GM19351 (cell line): ENCODE data around the gene DENND2C.

Source experiments
- ATAC-seq: cut with Tn5 transposase; IDR thresholded peaks from one replicate; pipeline ENCODE4 v1.9.1; 2021; ENCODE audit warnings: mild to moderate bottlenecking, moderate library complexity; ENCODE audit not compliant: unreplicated experiment

DENND2C gene

DNA sequence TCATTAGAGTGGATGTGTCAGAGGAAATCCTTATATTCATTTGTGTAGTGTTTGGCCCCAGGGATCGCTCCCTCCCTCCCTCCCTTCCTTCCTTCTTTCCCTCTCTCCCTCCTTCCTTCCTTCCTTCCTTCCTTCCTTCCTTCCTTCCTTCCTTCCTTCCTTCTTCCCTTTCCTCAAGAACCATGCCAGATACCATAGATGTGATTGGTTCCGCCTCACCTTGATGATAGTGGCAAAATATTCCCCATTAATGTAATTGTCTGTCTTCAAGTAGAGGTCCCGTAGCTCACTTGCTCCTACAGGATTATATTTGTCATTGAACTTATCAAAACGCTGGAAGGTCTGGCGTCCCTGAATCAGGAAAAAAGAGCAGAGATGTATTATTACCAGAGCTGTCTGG, 7.8 kb upstream of the DENND2C start:
- no peak for ATAC-seq

DNA sequence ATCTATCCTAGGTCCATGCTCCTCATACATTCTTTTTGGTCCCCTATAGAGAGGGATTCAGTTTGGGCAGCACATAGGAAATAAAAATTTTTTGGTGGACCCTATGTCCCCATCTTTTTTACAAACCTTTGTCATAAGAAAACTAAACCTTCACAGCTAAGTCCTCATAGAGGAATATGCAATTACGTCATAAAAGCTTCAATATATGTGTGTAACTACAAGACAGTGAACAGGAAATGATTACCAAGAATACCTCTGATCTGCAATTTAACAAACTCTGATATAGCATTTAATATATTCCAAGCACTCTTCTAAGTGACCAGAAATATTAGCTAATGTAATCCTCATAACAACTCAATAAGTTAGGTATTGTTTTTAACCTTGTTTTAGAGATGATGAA, 6.3 kb upstream of the DENND2C start:
- ATAC-seq, result no peak

DNA sequence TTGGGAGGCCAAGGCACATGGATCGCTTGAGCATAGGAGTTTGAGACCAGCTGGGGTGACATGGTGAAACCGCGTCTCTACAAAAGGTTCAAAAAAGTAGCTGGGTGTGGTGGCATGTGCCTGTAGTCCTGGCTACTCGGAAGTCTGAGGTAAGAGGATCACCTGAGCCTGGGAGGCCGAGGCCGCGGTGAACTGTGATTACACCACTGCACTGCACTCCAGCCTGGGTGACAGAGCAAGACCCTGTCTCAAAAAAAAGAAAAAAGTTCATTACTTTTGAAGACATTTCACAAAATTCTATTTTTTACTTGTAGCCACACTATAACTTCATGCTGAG, 2.1 kb upstream of the DENND2C start:
- no peak for ATAC-seq

DNA sequence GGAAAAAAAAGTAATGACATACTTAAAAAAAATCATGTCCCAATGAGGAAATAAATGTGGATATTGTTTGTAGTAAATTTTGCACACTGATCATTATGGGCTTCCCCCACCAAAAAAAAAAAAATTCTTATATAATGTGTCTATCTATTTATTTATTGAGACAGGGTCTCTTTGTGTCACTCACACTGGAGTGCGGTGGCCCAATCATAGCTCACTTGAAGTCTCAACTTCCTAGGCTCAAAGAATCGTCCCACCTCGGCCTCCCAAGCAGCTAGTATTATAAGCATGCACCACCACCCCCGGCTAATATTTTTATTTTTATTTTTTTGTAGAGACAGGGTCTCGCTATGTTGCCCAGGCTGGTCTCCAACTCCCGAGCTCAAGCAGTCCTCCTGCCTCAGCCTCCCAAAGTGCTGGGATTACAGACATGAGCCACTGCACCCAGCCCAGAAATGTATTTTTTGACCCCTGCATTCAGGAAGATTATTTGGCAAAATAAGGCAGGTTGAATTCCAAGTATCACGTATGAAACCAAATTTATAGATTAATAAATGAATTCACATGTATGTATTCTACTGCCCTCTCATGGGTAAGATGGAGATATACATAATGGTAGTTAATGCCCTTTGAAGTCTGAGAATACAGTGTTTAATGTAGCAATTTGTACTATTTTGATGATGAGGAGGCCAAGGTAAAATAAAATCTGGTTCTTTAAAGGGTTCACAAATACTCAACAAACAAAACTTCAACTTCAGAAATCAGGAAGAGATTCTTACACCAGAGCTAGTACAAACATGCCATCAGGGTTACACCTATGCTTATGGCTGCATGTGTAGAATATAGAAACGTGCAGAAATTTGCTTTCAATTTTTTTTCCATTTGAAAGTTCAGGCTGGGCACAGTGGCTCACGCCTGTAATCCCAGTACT, 1.4 kb upstream of the DENND2C start:
- no peak for ATAC-seq

- peak; percentile 97 for ATAC-seq
Measured at GRCh38 chr1:114670083-114671010, 498 bp upstream of the DENND2C start.

GRCh38 chr1:114668784-114669561, 876 bp downstream of the DENND2C start:
- ATAC-seq, result no peak

GRCh38 chr1:114668373-114668772, 1.5 kb downstream of the DENND2C start:
- no peak for ATAC-seq

- ATAC-seq, result no peak
Measured at GRCh38 chr1:114666954-114667353, 2.9 kb downstream of the DENND2C start.

DNA sequence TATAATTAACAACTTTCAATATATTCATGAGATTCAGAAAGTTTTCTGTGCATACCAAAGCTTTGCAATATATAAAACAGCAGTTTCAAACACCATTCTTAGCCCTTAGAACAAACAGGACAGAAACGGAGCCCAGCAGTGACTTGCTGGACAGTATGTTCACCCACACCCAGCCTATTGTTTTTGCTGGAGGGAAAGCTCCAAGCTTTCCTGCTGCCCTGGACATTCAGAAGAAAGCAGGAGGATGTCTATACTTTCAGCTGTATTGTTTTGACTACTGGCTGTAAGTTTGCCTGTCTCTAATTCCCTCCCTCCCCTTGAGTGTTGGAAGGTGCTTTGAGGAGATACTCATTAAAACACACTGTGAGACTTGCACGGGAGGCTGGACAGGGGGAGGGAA, 9.6 kb downstream of the DENND2C start:
- no peak for ATAC-seq

DNA sequence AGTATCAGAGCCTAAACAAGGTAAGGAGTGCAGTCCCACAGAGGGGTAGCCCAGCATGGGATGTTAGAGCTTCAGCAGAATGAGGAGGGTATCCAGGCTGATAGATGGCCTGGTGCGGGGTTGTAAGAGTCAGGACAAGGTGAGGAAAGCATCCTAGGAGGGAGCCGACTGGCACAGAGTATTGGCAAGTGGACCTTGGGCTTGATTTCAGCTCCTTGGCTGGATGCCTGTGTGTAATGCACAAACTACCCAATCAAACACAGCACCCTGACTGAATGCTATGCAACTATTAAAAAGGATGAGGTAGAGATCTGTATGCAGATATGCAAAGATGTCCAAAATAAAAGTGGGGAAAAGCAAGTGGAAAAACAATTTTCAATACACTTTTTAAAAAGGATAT, 18.0 kb downstream of the DENND2C start:
- no peak for ATAC-seq

DNA sequence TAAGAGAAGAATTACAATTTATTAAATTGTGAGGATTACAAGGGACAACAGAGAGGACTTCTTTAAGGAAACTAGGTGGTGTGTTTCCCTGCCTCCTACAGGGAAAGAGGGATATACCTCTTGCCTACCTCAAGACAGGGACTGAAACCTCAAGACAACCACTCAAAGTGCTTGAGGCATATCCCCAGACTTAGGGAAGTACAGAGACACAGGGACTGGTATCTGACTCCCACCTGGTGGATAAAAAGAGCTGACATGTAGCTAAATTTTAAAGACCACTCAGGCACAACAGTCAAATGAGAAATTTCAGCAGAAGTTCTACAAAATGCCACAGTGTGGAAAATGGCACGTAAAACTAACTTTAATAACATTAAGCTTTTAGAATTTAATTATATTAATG, 21.3 kb downstream of the DENND2C start:
- no peak for ATAC-seq

DNA sequence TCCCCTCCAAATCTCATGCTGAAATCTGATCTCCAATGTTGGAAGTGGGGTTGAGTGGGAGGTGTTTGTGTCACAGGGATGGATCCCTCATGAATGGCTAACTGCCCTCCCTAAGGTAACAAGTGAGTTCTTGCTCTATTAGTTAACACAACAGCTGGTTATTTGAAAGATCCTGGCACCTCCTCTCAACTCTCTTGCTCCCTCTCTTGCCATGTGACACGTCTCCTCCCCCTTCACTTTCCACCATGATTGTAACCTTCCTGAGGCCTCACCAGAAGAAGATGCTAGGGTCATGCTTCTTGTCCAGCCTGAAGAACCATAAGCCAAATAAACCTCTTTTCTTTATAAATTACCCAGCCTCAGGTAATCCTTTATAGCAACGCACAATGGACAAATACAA, 28.5 kb downstream of the DENND2C start:
- ATAC-seq, result no peak

- ATAC-seq, result no peak
Measured at GRCh38 chr1:114638910-114639309, 30.9 kb downstream of the DENND2C start.

- ATAC-seq, result no peak
Measured at GRCh38 chr1:114632427-114632826, 37.4 kb downstream of the DENND2C start.

- ATAC-seq, result no peak
Measured at GRCh38 chr1:114627107-114627506, 42.7 kb downstream of the DENND2C start.

GRCh38 chr1:114623364-114623763, 46.5 kb downstream of the DENND2C start:
- no peak for ATAC-seq

DNA sequence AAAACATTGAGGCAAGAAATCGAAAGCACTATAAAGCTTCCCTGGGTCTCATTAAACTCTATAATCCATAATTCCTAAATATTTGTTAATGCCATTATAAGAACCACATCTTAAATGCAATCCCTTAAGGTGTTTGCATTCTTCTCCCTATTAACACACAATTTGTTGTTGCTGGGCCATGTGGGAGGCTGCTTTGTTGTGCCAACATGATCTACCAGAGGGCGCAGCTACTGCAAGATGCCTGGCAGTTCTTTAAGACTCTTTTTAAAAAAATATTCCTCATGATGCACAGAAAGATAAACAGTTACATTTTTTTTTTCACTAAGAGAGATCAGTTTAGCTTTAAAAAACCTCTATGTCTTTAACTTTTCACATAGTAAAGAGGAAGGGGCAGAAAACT, 49.4 kb downstream of the DENND2C start:
- ATAC-seq, result no peak

DNA sequence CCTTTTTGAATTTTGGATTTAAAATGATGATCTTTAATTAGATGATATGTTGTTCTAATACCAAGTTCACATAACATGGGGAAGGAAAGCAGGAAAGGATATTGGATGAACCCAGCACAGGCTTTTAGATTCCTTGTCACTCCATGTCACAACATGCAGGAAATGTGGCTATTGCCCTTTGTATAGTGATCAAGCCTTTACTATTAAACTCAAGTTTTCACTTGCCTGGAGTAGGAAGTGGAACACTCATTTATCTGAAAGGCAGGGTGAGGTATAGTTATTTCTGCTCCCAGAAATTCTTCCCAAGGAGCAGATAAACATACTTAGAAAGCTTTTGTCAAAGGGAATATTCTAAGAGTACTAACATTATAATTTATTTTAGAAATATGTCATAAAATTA, 51.2 kb downstream of the DENND2C start:
- no peak for ATAC-seq

GRCh38 chr1:114610546-114611245, 59.2 kb downstream of the DENND2C start:
- ATAC-seq, result no peak

DNA sequence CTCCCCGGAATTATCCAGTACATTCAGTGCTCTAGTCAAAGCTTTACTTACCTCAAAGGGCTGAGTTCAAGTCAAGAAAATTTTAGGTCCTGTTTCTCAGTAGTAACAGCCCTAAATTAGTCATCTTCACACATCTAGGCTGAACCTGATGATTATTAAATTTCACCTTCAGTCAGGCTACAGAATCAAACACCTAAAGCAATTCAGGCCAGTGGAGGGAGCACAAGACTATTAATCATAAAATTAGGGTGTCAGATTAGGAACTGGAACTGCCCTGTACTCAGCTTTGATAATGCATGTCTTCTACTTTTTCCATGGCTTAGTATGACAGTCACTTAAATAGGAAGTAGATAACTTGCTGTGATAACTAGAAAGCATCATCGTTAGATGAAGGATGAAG, 60.0 kb downstream of the DENND2C start:
- ATAC-seq, result no peak

DNA sequence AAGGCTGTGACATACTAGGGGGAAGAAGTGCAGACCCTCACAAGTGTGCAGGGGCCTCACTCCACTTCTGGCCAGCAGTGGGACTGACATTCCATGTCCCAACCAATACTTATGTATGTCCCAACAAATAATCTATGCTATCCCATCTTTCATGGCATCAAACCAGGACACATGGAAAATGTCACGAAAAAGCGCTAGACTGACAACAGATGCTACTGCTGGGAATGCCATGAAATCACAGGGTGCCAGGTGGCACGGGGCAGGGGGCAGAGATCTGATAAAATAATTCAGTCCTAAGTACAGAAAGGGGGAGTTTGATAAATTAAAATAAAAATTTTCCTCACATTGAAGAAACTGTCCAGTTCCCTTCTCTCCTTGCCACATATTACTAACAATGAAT, 60.8 kb downstream of the DENND2C start:
- no peak for ATAC-seq
